T47D (cell line): ENCODE measurements around the gene OR5K4.
"Not testable (repeated sequence)": the region's sequence is repeated elsewhere in the genome, so short reads cannot be mapped to it uniquely, and the experiment has no call there.

Source experiments
- DNase-seq, 2 experiments: peaks; one replicate each; pipeline versions ENCODE4 v3.0.0 to v3.0.0-alpha.2; 2011 to 2012; ENCODE audit warnings: low read depth in 1 of 2, low spot score in 1 of 2
- JUND ChIP-seq: IDR thresholded peaks from 2 replicates; pipeline ENCODE4 v1.6.1; 2012; ENCODE audit warnings: low read depth
- in situ Hi-C: cut with HindIII; loops from 2 replicates; pipeline ENCODE4 v1.10.0; 2016; ENCODE audit warnings: low sequenced_read_pairs, low pct_unique_long_range_greater_than_20kb

Gene OR5K4

DNA sequence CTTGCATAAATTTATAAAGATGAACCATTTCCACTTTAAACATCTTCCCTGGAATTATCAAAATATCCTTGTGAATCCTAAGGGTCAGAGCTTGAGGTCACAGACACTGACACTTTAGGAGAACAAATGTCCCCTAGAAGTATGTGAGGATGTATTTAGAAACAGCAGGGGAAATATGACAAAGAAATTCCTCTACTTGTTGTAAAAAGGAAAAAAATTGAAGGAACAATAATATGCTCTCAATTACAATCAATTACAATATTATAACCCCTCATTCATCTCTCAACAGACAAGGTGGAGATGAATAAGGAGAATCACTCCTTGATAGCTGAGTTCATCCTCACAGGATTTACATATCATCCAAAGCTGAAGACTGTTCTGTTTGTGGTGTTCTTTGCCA lies 36.7 kb downstream of the OR5K4 start, which contains the start of gene OR5K3:
Gene OR5K3, plus strand, starts transcription at position 301 of the 400 bp plus-strand sequence. Its CDS starts 0 bp downstream, at position 301.
- no peak for DNase-seq
- TF ChIP-seq JUND, result no peak
- in situ Hi-C loops, result no loop called here

DNA sequence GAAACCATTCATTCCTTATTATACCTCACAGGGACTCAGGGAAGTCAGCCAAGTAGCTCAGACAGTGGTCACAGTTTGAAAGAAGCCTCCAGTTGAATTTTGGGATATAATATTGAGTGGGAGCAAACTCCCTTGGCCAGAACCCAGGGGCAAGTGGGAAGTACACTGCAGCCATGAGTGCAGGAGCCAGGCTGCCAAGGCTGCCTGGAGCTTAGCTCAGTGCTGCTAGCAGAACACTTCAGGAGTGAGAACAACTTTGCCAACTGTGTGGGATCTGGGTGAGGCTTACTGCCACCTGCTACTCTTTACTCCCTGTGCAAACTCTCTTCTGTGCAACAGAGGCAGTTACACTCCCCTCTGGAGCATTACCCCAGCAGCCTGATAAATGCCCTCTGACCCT lies 41.4 kb downstream of the OR5K4 start:
- in situ Hi-C loops, result no loop called here
- no peak for DNase-seq
- TF ChIP-seq JUND, result no peak

DNA sequence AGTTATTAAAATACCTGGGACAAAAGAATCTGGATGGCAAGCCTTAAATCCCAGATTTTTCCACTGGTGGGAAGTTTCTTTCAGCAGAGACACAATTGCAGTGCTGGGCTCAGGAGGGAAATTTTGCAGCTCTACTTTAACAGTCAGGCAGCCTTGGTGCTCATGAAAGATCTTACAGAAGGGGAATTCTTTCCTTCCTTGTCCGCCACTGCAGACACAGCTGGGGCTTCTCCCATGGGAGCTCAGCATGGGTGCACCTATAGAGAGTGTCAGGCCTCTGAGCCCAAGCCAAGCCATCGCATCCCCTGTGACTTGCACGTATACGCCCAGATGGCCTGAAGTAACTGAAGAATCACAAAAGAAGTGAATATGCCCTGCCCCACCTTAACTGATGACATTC lies 42.8 kb downstream of the OR5K4 start:
- DNase-seq, in situ Hi-C loops: not testable (repeated sequence)

DNA sequence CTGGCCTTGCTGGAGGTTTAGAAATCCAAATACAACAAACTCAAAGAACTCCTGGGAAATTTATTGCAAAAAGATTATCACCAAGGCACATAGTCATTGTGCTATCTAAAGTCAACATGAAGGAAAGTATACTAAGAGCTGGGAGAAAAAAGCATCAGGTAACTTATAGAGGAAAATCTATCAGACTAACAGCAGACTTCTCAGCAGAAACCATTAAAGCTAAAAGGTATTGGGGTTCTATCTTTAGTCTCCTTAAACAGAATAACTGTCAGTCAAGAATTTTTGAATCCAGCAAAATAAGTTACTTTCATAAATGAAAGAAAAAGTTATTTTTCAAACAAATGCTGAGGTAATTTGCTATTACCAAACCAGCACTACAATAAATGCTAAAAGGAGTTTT lies 44.9 kb downstream of the OR5K4 start:
- TF ChIP-seq JUND, result no peak
- no peak for DNase-seq
- in situ Hi-C loops, result no loop called here

DNA sequence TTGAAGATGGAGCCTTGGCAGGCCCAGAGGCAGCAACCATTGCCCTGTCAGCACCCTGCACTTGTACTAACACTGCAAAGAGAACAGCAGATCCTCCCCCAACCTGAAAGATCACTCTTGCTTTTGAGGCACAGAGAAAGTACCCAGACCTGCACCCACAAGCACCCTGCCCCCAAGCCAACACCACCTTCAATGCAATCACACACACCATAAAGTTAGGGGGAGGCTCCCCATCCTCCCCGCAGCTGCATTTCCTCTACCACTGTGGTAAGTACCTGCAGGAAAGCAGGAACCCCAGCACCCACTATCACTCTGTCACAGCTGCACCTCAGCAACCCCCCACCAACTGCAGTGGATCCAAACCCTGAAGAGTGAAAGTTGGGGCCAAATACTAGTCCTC lies 48.9 kb downstream of the OR5K4 start:
- TF ChIP-seq JUND, result no peak
- in situ Hi-C loops, result no loop called here
- DNase-seq, result no peak

DNA sequence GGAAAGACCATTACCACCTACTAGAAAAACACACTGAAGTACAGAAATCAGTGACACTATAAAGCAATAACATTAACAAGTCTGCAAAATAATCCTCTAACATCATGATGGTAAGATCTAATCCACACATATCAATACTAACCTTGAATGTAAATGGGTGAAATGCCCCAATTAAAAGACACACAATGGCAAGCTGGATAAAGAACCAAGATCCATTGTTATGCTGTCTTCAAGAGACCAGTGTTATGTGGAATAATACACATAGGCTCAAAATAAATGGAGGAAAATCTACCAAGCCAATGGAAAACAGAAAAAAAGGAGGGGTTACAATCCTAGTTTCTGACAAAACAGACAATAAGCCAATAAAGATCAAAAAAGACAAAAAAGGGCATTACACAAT lies 50.4 kb downstream of the OR5K4 start:
- no peak for TF ChIP-seq JUND
- in situ Hi-C loops, result no loop called here
- no peak for DNase-seq
